T-helper 1 cell treated with Interleukin-12 subunit alpha and Interleukin-12 subunit beta and Interleukin-4 antibody, amounts not matched to agents 30 μg/mL and 1 μg/mL, for 36 hours (primary cell): ENCODE results near the gene AP3B2.
"Not testable (repeated sequence)": the region's sequence is repeated elsewhere in the genome, so short reads cannot be mapped to it uniquely, and the experiment has no call there.

Source experiments
- H3K27ac Mint-ChIP-seq: one replicate; pipeline ENCODE4 v1.8.0; 2021; ENCODE audit warnings: mild to moderate bottlenecking, mixed read lengths
- H3K27me3 Mint-ChIP-seq: one replicate; pipeline ENCODE4 v1.8.0; 2021; ENCODE audit warnings: low read depth, mixed read lengths
- H3K36me3 Mint-ChIP-seq: one replicate; pipeline ENCODE4 v1.8.0; 2021; ENCODE audit warnings: low read depth, mixed read lengths
- H3K4me1 Mint-ChIP-seq: one replicate; pipeline ENCODE4 v1.8.0; 2021; ENCODE audit warnings: low read depth, mixed read lengths
- H3K4me3 Mint-ChIP-seq: one replicate; pipeline ENCODE4 v1.8.0; 2021; ENCODE audit warnings: mild to moderate bottlenecking, moderate library complexity, mixed read lengths
- H3K9me3 Mint-ChIP-seq: one replicate; pipeline ENCODE4 v1.8.0; 2021; ENCODE audit warnings: mixed read lengths

AP3B2 gene

GRCh38 chr15:82649226-82649999 lies 60.3 kb downstream of the AP3B2 start:
- H3K36me3 Mint-ChIP-seq: no peaks in the 10 kb centered on the region
- H3K9me3 Mint-ChIP-seq: no peaks in the 10 kb centered on the region
- peaks cover 49% of the 10 kb centered on the region for H3K27me3 Mint-ChIP-seq
- peaks cover 4% of the 10 kb centered on the region for H3K4me1 Mint-ChIP-seq
- H3K4me3 Mint-ChIP-seq: peak overlapping the region; percentile 36
- no peak overlapping the region for H3K27ac Mint-ChIP-seq

DNA sequence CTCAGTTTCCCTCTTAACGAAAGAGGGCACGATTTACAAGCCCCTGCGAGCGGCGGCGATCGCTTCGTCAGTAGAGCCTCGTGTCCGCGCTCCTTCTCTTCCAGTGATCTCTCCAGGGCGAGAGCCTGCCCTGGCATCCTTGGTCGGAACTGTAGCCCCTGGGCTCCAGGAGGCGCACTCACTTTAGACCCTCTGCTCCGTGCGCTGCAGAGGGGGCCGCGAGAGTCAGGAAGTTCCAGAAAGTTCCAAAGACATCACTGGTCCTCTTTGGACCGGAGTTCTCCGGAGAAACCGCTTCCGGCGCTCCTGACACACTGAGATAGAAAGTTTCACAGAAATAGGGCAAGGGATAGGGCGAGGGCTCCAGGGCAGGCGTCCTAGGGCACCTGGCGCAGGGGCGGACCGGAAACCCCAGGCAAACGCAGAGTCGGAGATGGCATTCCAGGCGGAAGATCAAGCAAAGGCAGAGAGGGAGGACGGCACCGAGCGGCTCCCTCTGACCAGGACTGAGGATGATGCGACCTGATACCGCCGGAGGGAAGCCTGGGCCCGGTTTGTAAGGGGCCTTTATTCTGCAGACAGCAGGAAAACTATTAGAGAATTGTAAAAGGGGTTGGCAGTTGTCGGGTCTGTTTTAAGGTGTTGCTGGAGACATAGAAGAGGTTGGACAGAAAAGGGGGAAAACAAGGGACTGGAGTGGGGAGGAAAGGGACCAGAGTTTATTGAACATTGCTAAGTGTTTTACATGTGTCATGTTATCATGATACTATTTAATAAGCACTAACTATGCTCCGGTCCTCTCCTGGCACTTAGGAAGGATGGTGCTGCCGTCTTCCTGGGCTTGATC lies 61.2 kb downstream of the AP3B2 start:
- H3K4me1 Mint-ChIP-seq: peaks cover 4% of the 10 kb centered on the region
- peak overlapping the region; percentile 36 for H3K4me3 Mint-ChIP-seq
- H3K27me3 Mint-ChIP-seq: peaks cover 50% of the 10 kb centered on the region
- no peaks in the 10 kb centered on the region for H3K9me3 Mint-ChIP-seq
- no peak overlapping the region for H3K27ac Mint-ChIP-seq
- H3K36me3 Mint-ChIP-seq: no peaks in the 10 kb centered on the region

GRCh38 chr15:82647835-82648256 lies 61.8 kb downstream of the AP3B2 start:
- H3K4me1 Mint-ChIP-seq: peaks cover 4% of the 10 kb centered on the region
- peaks cover 54% of the 10 kb centered on the region for H3K27me3 Mint-ChIP-seq
- no peaks in the 10 kb centered on the region for H3K9me3 Mint-ChIP-seq
- H3K27ac Mint-ChIP-seq: no peak overlapping the region
- no peak overlapping the region for H3K4me3 Mint-ChIP-seq
- no peaks in the 10 kb centered on the region for H3K36me3 Mint-ChIP-seq

DNA sequence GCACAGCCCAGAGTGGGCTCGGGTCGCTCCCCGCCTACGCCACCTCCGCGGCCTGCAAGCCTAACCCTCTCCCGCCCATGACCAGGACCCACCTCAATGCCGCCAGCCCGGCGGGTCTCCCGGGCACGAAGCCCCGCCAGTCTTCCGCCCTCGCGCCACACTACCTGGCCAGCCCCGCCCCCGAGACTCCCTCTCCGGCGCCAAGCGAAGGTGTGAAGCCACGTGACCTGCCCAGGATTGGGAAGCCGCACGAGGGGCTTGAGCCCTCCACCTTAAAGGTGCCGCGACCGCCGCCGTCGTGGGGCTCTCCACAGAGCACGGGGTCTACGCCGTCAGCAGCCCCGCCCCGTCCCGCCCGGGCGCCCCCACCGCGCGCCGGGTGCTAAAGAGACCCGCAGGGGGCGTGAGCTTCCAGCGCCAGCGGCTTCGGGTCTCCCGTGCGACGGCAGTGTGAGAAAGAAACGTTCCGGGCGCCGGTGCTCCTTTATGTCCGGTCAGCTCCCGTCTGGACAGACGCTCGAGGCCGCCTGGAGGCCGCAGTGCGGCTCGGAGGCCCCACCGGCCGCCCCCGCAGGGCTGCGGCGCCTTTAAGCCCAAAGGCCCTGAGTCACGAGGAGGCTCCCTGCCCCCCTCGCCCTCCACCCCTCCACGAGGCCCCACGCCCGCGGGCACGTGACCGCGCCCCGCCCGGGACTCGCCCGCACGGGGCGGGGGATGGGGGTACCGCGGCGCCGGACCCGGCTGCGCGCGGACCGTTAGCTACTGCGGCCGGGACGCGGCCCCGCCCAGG lies 62.4 kb downstream of the AP3B2 start, which contains the start of gene CPEB1:
CPEB1 (minus strand) TSS at position 319 of the 790 bp plus-strand sequence. CDS start 18,904 bp downstream, outside the sequence.
- H3K36me3 Mint-ChIP-seq: no peaks in the 10 kb centered on the region
- H3K4me3 Mint-ChIP-seq: peak within 1 kb of the TSS; percentile 35
- H3K27me3 Mint-ChIP-seq: peaks cover 54% of the 10 kb centered on the region
- H3K9me3 Mint-ChIP-seq: no peaks in the 10 kb centered on the region
- no peak within 1 kb of the TSS for H3K27ac Mint-ChIP-seq
- peaks cover 4% of the 10 kb centered on the region for H3K4me1 Mint-ChIP-seq

GRCh38 chr15:82646250-82647044 lies 63.2 kb downstream of the AP3B2 start:
- H3K9me3 Mint-ChIP-seq: no peaks in the 10 kb centered on the region
- H3K4me3 Mint-ChIP-seq: peak overlapping the region; percentile 35
- H3K36me3 Mint-ChIP-seq: no peaks in the 10 kb centered on the region
- H3K27me3 Mint-ChIP-seq: peaks cover 54% of the 10 kb centered on the region
- H3K27ac Mint-ChIP-seq: no peak overlapping the region
- H3K4me1 Mint-ChIP-seq: peaks cover 4% of the 10 kb centered on the region

GRCh38 chr15:82644967-82645852 lies 64.5 kb downstream of the AP3B2 start:
- H3K36me3 Mint-ChIP-seq, H3K27ac Mint-ChIP-seq, H3K4me3 Mint-ChIP-seq, H3K4me1 Mint-ChIP-seq, H3K9me3 Mint-ChIP-seq: not testable (repeated sequence)
- peaks cover 57% of the 10 kb centered on the region for H3K27me3 Mint-ChIP-seq

DNA sequence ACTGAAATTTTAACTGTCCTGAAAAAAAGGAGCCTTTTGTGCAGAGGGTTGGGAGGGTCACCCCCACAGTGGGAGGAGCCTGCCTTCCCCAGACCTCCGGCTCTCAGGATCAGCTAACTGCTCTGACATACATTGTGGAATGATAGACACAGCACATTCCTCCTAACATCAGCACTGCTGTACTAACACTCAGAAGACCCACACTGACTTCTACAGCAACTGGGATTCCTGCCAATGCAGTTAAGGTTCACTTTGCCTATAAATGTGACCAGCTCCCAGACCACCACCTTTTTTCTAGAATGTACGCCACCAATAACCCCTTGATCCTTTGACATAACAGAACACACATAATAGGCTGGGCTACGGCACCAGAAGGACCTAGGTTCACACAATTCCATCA lies 65.7 kb downstream of the AP3B2 start:
- Mint-ChIP-seq H3K9me3 (no peaks in the 10 kb centered on the region), H3K4me3 (no peak overlapping the region), H3K27ac (no peak overlapping the region), H3K4me1 (peaks cover 3% of the 10 kb centered on the region), H3K27me3 (peaks cover 53% of the 10 kb centered on the region), H3K36me3 (no peaks in the 10 kb centered on the region)

- Mint-ChIP-seq H3K4me1 (peaks cover 2% of the 10 kb centered on the region), H3K27me3 (peaks cover 49% of the 10 kb centered on the region)
Observed at GRCh38 chr15:82642656-82643055, 67.0 kb downstream of the AP3B2 start.

GRCh38 chr15:82641129-82641798 lies 68.4 kb downstream of the AP3B2 start:
- H3K27me3 Mint-ChIP-seq: peaks cover 59% of the 10 kb centered on the region

More at GRCh38 chr15:82642656-82643055, 67.0 kb downstream of the AP3B2 start:
- Mint-ChIP-seq H3K36me3 (no peaks in the 10 kb centered on the region), H3K4me3 (no peak overlapping the region), H3K9me3 (no peaks in the 10 kb centered on the region), H3K27ac (no peak overlapping the region)

GRCh38 chr15:82640672-82641071 lies 69.0 kb downstream of the AP3B2 start:
- Mint-ChIP-seq H3K9me3 (no peaks in the 10 kb centered on the region), H3K27ac (no peak overlapping the region), H3K27me3 (peaks cover 59% of the 10 kb centered on the region), H3K36me3 (no peaks in the 10 kb centered on the region), H3K4me3 (no peak overlapping the region), H3K4me1 (no peaks in the 10 kb centered on the region)

More at GRCh38 chr15:82641129-82641798, 68.4 kb downstream of the AP3B2 start:
- no peaks in the 10 kb centered on the region for H3K9me3 Mint-ChIP-seq
- H3K4me3 Mint-ChIP-seq: no peak overlapping the region
- H3K27ac Mint-ChIP-seq: no peak overlapping the region
- peaks cover 2% of the 10 kb centered on the region for H3K4me1 Mint-ChIP-seq
- no peaks in the 10 kb centered on the region for H3K36me3 Mint-ChIP-seq

- no peaks in the 10 kb centered on the region for H3K9me3 Mint-ChIP-seq
- H3K27ac Mint-ChIP-seq: no peak overlapping the region
- H3K27me3 Mint-ChIP-seq: peaks cover 49% of the 10 kb centered on the region
- H3K36me3 Mint-ChIP-seq: no peaks in the 10 kb centered on the region
- H3K4me3 Mint-ChIP-seq: no peak overlapping the region
- no peaks in the 10 kb centered on the region for H3K4me1 Mint-ChIP-seq
Observed at GRCh38 chr15:82635798-82636197, 73.9 kb downstream of the AP3B2 start.

- Mint-ChIP-seq H3K36me3 (no peaks in the 10 kb centered on the region), H3K4me1 (no peaks in the 10 kb centered on the region), H3K27me3 (peaks cover 8% of the 10 kb centered on the region), H3K27ac (no peak overlapping the region), H3K9me3 (no peaks in the 10 kb centered on the region), H3K4me3 (no peak overlapping the region)
Observed at GRCh38 chr15:82630033-82630432, 79.6 kb downstream of the AP3B2 start.
